Measurements from ENCODE around the gene LYSMD3.

- TF ChIP-seq CTCF (IDR thresholded peaks at IDR 0.05; ENCODE audit: poor library complexity) (no peak), EZH2phosphoT487 (IDR thresholded peaks at IDR 0.05; ENCODE audit: low read depth, severe bottlenecking, unreplicated experiment) (no peak)
Measured at GRCh38 chr5:90528601-90529193, 687 bp downstream of the LYSMD3 start.
